GM21825 (cell line): ENCODE data around the gene GRIK3.

Experiments used
- ATAC-seq: cut with Tn5 transposase; IDR thresholded peaks from one replicate; pipeline ENCODE4 v1.9.1; 2021; ENCODE audit warnings: mild to moderate bottlenecking, moderate library complexity; ENCODE audit not compliant: unreplicated experiment

The GRIK3 gene

DNA sequence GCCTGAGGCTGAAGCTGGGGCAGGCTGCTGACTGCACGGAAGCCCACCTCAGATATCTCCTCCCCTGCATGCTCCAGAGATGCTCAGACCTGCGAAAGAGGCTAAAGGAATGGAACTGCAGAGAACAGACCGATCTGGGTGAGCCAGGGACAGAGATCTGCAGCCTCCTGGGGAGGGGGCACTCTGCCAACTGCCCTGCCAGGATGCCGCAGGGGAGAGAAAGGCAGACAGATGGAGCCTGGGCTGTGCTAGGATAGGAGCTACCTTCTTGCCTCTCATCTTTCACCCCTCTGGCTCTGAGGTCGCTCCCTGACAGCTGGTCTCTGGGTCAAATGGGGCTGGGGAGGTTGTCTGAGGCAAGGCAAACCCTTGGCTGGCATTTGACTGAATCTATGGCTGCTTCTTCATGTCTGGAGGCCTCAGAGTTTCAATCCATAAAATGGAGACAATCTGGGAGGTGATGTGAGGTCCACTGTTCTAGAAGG is 238.2 kb downstream of the GRIK3 start:
- no peak for ATAC-seq

- ATAC-seq, result no peak
Observed at GRCh38 chr1:36794460-36794859, 239.9 kb downstream of the GRIK3 start.

DNA sequence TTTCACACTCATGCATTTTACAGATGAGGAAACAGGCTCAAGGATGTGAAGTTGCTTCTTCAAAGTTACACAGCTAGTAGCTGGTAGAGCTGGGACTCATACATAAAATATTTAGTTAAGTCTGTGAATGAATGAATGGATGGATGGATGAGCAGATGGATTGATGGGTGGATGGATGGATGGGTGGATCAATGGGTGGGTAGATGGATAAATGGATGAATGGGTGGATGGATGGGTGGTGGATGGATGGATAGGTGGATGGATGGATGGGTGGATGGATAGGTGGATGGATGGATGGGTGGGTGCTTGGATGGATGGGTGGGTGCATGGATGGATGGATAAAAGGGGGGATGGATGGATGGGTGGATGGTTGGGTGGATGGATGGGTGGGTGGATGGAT is 240.9 kb downstream of the GRIK3 start:
- no peak for ATAC-seq

DNA sequence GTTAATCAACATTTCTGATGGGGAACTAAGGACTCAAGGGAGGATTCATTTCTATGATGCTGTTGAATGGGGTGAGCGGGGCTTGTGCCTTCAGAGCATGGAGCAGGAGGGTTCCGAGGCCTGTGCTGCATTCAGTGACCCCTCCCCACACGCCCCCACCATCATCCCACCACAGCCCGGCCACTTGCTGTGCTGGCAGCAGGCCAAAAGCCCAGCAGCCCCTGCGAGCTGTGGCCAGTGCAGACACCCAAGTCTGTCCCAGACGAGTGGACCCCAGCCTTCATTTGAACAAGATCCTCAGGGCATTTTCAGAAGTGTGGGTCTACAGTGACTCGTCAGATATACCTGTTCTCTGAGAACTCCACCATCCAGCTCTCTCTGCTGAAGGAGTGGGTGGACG is 242.0 kb downstream of the GRIK3 start:
- no peak for ATAC-seq

DNA sequence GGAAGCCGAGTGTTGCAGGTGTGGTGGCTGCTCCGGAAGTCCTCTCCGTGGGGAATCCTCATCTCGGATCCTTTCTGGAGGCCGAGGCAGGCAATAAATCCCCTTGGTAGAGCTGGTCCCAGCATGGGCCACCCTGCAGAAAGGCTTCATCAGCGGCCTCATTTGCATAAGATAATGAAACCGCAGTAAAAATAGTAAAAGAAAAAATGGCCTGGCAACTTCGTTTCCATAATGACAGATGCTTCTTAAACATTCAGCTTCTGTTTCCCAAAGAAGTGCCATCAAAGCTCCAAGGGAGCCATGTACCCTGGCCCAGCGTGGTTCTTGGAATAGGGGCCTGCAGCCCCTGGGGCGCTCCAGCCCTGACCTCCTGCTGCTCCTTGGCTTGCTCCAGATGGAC is 244.1 kb downstream of the GRIK3 start:
- no peak for ATAC-seq

- no peak for ATAC-seq
Observed at GRCh38 chr1:36789535-36789934, 244.8 kb downstream of the GRIK3 start.

GRCh38 chr1:36787312-36787913 is 246.9 kb downstream of the GRIK3 start:
- ATAC-seq, result no peak

GRCh38 chr1:36786425-36786824 is 247.9 kb downstream of the GRIK3 start:
- ATAC-seq, result no peak

- ATAC-seq, result no peak
Observed at GRCh38 chr1:36784147-36784859, 250.0 kb downstream of the GRIK3 start.

DNA sequence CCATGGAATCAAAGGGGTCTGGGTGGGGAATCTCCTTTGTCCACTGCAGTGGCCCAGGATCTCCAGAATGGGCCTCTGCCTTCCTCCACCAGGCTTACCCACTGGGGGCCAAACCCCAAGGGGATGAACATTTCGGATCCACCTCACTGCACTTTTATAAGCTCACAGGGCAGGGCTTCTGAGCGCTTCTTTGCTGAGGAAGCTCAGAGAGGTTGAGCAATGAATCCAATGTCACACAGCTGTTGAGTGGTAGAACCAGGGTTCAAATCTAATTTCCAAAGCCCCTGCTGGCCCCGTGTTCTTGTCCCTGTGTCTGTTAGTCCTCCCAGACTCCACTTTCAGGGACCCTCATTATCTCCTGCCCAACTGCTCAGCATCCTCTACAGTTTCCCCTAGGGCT is 250.8 kb downstream of the GRIK3 start:
- no peak for ATAC-seq

- ATAC-seq, result no peak
Observed at GRCh38 chr1:36782785-36783184, 251.5 kb downstream of the GRIK3 start.

DNA sequence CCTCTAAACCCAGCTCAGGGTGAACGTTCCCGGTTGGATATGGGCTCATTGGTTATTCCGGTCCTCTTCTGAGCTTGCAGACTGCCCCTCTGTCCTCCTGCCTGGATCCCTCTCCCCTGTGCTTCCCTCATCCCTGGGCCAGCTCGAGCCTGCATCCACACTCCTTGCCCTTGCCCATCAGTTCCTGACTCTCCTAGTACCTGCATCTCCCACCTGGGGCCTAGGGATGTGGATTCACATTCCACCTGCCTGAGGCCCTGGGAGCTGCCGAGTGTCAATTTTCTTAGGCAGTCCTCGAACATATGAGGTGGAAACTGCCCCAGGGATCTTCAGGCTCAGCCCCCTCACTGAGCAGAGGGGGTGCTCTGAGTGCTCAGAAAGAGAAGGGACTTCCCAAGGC is 252.2 kb downstream of the GRIK3 start:
- no peak for ATAC-seq

- no peak for ATAC-seq
Observed at GRCh38 chr1:36781098-36781497, 253.2 kb downstream of the GRIK3 start.

DNA sequence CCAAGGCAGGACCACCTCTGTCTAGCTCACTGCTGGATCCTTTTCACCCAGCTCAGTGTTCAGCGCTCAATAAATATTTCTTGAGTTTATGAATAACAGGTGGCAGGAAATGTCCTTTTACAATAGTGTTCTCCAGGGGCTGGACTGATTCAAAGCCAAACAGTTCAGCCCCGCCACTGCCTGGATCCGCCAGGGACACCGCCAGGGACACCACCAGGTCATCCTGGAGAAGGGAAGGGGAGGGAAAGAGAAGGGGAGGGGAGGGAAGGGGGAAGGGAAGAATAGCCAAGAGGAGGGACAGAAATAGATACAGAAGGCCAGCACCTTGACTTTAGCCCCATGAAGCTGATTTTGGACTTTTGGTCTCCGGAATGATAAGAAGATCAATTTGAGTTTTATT is 255.6 kb downstream of the GRIK3 start:
- no peak for ATAC-seq

DNA sequence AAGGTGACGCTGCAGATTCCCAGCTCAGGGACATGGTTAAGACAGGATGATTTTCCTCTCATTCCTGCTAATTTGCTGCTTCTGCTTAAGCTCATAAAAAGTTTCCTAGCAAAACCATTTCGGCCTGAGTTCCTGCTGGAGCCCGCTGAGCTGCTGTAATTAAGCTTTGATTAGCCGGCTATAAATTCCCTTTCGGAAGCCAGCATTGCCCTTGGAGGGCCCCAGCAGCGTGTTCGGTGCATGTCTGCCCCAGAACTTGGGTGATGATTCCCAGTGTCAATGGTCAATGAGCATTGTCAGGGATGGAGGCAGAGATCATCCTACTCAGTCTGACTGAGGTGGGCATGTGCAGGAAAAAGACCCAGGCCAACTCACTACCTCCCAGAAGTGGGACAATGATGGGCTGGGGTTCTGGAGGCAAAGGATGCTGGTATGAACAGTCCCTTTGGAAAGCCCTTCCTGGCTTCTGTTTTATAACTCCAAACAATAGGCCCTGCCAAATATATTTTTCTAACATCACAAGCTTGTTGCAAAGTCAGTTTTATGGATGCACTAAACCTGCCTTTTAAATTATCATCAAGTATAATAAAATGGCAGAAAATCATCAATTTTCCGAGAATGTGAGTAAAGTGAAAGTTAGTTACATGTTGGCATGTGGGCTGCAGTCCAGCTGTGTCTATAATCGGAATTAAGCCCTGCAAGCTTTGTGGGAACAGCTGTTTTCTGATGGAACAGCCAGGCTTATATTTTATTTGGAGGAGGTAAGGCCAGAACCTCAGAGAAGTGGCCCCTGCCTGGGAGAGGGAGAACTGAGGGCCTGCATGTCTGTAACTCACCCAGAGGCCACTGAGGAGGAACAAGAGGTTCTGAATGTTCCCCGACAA is 257.1 kb downstream of the GRIK3 start:
- ATAC-seq, result no peak

DNA sequence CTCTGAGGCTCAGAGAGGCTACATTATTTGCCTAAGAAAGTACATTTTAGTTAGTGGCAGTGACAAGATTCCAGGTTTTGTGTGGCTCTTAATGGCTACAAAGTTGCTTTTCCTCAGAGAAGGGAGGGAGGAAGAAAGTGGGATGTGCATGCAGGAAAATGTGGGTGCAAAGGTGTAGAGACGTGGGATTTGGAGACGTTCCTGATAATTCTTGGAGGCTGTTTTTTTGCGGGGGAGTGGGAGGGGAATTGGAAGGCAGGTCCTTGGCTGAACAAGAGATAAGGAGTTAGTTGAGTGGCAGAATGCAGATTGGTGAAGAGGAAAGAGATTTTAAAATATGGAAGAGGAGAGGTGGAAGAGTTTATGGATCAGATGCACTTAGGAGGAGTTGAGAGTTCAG is 258.1 kb downstream of the GRIK3 start:
- no peak for ATAC-seq

GRCh38 chr1:36775716-36776115 is 258.6 kb downstream of the GRIK3 start:
- ATAC-seq, result no peak

DNA sequence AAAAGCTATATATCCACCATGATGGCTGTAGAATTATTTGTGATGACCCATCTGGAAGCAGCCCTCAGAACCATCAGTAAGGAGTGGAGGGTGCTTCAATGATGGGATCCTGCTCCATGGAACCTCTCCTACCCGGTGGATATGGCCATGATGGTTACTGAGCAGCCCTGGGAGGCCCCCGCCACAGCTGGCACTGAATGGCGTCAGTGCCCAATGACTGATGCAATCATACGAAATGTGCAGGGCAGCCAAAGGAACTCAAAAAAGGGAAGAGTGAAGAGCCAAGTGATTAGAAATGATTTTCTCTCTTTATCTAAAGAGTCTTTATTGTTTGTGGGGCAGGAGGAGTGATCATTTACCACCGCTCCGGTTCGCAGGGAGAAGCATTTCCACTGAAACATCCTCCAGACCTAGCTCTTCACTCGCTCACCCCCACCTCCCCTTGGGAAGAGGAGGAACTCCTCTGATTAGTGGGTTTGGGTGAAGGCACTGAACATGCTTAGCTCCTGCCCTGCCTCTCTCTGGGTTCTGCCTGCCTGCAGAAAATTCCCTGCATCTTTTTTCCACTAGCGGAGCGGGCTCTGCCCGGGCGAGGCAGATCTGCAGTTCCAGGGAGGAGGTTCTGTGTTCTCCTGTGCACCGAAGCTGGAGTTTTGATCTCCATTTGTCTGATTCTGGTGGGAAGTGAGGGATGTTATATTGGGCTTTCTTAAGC is 260.3 kb downstream of the GRIK3 start:
- no peak for ATAC-seq

GRCh38 chr1:36772647-36773495 is 261.4 kb downstream of the GRIK3 start:
- ATAC-seq, result no peak

GRCh38 chr1:36771660-36772284 is 262.5 kb downstream of the GRIK3 start:
- no peak for ATAC-seq
